ENCODE results near the gene ZMIZ1. TPM values are rescaled to one million over a fixed set of nuclear protein-coding genes. Genes with fewer than 3 reads are reported as not detected.

Gene ZMIZ1
- total RNA-seq, 2 experiments from 2014 or later = 38.3 to 41.6 TPM

DNA sequence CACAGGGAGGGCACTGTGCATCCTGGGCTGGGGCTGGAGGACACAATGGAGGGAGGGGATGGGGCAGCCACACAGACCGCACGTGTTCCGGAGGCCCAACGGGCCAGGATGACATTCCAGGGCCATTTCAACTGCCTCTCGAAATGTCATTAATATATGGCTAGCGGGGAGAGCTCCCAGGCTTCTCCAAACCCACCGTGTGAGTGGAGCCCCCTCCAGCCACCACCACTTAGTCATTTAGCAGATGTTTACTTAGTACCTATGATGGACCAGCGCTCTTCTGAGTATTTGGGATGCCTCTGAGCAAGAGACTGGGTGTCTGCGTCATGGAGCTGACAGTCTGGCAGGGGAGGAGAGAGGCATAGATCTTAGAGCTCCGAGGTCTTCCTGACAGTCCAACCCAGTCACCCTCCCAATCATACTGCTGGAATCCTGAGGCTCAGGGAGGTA lies 107.3 kb downstream of the ZMIZ1 start:
- ChIA-PET POLR2A (no interaction called here), CTCF (interaction anchor here (0.5 to 2.7 kb wide), 2 partner anchors 19 to 1146 kb away, joined by 3 to 9 read pairs; no protein-coding TSS in a partner anchor)

DNA sequence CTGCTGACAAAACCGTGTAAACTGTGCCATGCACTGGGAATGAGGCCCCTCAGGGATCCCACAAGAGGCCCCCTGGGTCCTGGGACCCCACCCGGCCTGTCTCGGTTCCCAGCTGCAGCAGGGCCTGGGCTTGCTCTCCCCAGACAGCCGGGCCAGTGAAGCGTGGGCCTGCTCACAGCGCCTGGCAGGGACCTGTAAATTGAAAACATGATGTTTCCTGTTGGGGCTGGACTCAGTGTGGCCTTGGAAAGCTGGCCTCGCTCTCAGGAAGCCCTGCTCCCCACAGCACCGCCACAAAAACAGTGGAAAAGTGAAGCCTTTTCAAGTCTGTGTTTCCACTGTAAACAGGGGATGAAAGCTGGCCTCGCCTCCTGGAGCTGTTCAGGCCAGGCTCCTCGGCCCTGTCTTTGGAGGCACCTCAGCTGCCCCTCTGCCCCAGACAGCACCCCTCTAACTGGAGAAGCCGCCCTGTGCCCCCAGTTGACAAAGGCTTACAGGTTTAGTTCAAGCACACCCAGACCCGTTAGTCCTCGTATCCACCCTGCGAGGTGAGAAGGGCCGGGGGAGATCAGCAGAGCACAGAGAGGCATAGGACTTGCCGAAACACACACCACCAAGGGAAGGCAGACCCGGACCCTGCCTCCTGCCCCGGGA lies 108.3 kb downstream of the ZMIZ1 start:
- POLR2A ChIA-PET = no interaction called here

DNA sequence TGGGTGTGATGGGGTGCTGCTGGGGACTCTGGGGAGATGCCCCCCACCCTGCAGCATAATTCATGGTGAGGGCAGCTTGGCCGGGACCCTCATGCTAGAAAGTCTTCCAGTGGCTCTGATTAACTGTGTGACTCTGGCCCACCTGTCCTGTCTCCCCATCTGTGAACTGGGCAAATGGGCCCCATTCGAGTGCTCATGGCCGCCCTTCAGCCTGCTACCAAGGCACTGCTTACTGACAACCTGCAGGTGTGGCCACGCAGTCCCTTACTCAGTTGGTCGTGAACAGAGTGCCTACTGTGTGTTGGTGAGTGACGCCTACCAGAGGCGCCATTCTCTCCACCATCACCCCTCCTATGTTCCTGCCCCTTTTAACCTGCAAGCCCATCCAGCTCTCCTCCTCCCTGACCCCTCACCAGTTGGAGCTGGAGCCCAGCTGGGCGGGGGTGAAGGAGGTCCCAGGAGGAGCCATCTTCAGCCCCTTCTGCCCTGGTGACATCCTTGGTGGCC lies 109.4 kb downstream of the ZMIZ1 start:
- CTCF ChIA-PET = interaction anchor here (2.7 kb wide), 1 partner anchor 17 kb away, joined by 9 read pairs; no protein-coding TSS in a partner anchor
- POLR2A ChIA-PET = no interaction called here

More for the DNA sequence above, 108.3 kb downstream of the ZMIZ1 start:
- CTCF ChIA-PET = interaction anchor here (2.7 kb wide), 1 partner anchor 18 kb away, joined by 9 read pairs; no protein-coding TSS in a partner anchor

DNA sequence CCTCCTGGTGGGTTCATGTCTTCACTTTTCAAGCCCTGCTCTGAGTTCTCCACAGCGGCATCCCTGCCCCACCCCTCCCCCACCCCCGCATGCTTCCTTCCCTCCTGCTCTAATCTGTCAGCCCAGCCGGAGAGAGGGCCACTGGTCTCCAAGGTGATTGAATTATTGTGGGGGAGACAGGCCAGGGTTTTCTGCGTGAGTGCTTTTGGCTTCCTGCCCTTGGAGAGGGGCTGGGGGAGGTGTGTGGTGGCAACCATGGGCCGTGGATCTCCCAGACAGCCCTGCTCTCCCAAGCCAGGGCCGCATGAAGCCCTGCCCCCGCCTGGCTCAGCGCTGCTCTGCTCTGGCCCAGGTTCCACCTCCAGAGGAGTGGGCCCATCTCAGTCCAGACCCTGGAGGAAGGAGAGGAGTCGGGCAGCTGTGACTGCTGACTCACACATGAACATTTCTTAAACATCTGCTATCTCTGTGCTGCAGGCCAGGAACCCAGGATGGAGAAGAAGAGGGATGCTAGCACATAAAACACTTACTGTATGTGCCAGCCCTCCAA lies 109.9 kb downstream of the ZMIZ1 start:
- ChIA-PET POLR2A (no interaction called here), CTCF (no interaction called here)

DNA sequence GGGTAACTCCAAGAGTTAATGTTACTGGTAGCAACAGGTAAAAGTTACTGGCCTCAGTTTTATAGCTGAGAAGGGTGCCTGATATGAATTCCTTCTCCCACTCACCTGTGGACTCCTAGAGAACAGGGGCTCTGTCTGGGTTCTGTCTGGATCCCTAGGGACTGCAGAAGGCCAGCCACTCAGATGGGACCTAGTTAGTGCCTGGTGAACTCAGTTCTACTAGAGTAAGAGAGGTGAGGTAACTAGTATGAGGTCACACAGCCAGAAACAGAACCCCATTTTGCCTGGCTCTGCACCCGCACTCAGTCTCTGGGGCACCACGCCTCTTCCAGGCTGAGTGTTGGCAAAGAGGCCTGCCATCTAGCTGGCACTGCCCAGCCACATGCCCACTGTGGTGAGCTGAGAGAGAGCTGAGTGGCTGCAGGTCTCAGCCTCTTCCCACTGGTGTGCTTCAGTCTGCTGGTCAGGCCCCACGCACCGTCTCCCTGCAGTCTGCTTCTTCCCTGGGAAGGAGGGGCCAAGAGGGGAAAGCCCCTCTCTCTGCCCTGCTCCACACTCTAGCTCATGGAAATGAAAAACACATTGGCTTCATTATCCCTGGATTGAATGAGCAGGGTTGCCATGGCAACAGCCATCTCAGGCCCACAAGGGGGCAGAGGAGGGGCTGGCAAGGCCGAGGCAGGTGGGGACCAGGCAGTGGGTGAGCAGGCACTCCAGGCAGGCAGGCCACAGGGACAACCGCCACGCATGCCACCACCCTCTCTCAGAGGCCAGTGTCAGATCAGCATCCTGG lies 110.6 kb downstream of the ZMIZ1 start:
- POLR2A ChIA-PET = no interaction called here
- CTCF ChIA-PET = no interaction called here

DNA sequence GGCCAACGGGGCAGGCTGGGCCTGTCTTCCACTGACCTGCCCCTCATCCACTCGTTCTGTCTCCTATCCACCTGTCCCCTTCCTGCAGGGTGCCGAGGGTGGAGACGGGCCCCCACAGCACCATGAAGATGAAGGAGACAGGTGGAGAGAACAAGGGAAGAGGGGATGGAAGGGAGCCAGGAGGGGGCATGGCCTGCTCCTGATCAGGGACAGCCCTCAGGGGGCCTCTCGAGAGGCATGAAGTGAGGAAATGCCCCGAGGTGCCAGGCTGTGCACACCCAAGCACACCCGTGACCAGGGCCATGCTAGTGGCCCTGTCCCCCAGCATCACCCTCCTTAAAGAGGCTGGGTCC lies 111.2 kb downstream of the ZMIZ1 start:
- ChIA-PET POLR2A (no interaction called here), CTCF (no interaction called here)

DNA sequence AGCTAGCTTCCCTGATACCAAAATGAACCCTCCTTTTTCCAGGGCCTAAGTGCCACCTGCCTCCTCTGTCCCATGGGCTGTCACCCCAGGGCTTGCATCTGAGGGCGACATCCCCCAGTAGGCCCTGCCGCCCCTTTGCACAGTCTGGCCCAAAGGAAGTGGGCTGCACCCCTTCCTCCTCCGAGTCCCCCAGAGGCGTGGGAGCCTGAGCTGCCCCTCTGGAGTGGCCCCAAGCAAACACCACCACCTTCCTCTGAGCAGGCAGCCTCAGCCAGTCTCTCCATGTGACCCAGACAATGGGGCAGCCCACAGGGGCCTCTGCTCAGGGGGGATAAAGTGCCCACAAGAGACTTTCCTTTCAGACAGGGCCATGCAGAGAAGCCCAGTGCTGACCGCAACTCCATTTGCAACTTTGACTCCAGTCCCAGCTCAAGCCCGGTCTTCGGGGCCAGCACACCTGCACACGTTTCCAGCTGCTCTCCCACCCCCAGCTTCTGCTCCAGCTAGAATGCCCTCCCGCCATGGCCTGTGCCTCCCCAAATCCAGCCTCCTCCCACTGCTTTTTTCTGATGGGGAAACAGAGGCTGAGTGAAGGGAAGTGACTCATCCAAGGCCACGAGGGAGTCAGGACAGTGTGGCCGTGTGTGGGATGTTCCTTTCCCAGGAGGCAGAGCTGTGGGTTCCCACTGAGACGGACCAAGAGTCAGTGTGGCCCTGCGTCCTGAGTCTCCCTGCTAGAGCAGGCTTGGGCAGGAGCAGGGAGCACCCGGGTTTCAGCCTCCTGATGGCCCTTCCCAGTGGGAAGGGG lies 111.9 kb downstream of the ZMIZ1 start:
- CTCF ChIA-PET = no interaction called here
- POLR2A ChIA-PET = no interaction called here

DNA sequence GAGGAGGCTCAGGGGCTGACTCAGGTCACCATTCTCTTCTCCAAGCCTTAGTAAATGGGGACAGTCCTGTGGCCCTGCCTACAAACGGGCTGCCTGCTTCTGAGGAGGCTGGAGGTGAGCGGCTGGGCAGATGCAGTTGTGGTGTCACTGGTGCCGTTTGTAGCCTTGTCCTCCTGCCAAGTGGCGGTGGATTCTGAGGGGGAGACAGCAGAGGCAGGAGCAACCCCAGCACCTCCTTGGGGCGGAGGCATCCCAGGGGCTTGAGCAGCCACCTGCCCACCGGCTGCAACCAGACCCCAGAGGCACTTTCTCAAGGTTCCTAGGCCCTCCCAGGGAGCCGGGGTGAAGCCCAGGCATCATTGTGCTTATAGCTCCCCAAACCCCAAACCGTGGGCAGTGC lies 112.5 kb downstream of the ZMIZ1 start:
- ChIA-PET CTCF (no interaction called here), POLR2A (no interaction called here)

DNA sequence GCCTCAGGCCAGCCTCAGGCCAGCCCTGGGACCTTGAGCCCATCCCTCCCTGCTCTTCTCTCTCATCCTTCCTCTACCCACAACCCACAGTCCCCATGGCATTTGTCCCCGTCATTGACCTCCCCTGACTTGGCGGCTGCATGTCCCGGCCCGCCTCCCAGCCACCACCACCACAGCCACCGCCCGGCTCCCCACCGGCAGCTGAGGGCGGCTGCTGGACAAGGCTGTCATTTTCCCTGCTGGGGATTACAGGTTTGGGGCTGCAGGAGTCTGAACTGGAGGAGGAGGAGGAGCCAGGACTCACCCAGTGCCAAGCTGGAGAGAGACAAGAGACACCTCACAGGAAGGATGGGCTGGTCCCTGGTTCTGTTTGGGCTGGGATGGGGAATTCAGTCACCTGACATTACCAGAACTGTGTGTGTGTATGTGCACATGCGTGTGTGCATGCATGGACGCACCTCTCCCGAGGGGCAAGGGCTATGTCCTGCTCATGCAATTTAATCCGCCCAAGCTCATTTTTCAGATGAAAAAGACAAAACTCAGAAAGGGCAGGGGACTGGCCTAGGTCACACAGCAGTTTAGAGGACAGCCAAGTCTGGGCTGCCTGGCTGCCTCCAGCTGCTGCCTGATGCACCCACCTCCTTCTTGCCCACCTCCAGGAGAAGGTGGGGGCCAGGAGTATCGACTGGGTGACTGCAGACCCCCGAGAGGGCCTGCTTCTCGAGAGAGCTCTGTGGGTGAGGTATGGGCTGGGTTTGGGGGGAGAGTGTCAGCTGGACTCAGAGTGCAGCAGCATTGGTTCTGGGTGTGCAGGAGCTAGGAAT lies 113.1 kb downstream of the ZMIZ1 start:
- ChIA-PET POLR2A (no interaction called here), CTCF (interaction anchor here (2.8 kb wide), 1 partner anchor 13 kb away, joined by 16 read pairs; no protein-coding TSS in a partner anchor)

DNA sequence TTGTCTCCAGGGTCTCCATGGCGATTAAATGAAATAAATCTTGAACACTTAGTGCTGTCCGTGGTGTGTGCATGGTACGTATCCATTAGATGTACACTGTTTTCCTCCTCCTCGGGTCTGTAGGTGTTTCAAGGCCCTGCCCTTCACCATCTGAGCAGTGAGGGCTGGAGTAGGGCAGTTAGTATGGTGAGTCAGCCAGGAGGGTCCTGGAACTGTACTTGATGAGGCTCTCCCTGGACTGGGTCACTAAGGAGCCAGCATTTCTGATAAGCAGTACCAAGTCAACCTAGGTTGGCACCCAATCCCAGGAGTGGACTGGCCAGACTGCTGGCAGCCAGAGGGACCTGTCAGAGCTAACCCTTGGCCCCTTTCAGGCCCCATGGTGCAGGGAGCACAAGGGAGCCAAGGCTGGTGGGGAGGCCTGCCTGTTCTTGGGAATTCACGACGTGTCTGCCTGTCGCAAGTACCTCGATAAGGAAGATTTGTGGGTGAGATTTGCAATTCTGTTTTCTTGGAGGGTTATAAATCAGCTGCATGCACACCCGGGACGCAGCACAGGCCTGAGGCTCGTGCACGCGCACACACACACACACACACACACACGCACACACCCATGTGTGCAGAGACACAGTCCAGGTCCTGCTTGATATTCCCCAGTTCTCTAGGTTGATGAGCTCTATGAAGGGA lies 114.2 kb downstream of the ZMIZ1 start:
- ChIA-PET POLR2A (no interaction called here), CTCF (interaction anchor here (2.8 kb wide), 1 partner anchor 12 kb away, joined by 16 read pairs; no protein-coding TSS in a partner anchor)

DNA sequence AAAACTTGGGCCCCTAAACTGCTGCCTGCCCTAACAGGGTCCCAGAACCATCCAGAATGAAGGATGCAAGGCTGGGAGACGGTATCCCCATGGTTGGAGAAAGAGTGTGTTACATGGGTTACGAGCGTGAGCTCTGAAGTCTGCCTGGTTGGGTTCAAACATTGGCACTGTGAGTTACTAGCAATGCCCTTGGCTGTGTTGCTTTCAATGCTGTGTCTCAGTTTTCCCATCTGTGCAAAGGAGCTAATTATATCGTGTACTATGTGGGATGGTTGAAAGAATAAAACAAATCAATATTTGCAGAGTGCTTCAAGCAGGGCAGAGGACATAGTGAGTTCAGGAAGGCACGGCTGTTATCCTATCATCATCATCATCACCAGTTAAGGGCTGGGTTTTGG lies 114.7 kb downstream of the ZMIZ1 start:
- ChIA-PET CTCF (interaction anchor here (2.8 kb wide), 1 partner anchor 12 kb away, joined by 16 read pairs; no protein-coding TSS in a partner anchor), POLR2A (no interaction called here)

DNA sequence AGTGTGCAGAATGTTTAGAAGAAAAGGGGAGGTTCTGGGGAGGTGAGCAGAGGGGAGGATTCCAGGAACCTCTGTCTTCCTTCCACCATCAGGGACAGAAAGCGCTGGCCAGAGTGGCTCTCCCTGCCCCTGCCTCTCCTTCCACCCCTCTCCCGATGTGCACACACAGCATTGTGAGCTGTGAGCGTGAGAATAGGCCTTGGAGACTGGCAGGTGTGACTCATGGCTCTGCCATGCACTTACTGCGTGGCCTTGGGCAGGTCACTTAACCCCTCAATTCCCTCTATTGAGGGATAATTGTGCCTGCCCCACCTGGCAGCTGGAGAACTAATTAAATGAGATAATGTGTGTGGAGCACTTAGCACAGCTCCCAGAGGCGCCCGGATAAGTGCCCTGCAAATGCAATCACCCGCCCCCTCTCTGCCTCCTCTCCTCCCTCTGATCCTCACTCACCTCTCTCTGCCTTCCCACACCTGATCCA lies 115.4 kb downstream of the ZMIZ1 start:
- ChIA-PET POLR2A (no interaction called here), CTCF (interaction anchor here (2.8 kb wide), 1 partner anchor 11 kb away, joined by 16 read pairs; no protein-coding TSS in a partner anchor)

DNA sequence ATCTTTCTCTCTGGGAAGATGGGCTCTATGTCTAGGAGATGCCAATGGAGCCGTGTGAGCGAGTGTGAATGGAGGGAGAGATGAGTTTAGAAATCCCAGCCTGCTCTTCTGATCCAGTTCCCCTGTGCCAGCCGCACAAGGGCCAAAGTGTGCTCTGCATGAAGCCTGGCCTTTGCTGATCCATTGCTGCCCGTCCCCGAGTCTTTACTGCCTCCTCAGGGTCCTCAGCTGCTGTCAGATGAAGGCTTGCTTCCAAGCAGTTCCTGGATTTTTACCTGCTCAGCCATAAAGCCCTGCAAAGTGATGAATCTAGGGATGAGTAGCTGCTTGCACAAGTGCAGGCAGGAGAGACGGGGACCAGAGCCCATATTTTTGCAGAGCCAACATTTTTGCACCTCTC lies 115.9 kb downstream of the ZMIZ1 start:
- CTCF ChIA-PET = interaction anchor here (2.8 kb wide), 1 partner anchor 11 kb away, joined by 16 read pairs; no protein-coding TSS in a partner anchor

DNA sequence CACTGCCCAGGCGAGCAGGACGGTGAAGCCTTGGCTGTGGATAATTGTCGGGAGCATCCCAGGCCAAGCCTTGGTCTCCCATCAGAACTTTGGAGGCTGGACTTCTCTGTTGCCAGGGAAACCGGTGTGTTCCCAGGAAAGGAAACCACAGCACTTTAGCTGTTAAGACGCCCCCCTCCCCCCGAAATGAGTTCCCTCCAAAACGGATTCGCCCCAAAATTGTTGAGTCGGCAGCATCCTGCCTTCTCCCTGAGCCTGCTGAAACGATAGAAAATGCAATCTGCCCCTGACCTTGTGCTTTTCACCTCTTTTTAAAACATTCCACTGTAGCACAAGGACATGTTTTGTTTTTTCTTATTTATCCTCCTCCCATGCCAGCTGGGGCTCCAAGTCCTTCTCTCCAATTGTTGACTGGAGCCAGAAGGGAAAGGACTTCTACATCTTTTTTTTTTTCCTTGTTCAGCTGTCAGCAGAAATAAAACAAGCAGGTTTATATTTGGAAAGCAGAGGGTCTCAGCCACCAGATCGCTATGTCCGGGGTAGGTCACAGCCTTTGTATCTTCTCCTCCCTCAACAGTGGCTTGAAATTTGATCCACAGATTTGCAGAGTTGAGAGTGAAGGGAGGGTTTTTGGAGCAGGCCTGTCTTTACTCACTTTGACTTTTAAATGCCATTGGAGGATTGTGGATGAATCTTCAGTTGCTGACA lies 116.5 kb downstream of the ZMIZ1 start:
- CTCF ChIA-PET = interaction anchor here (2.8 kb wide), 1 partner anchor 10 kb away, joined by 16 read pairs; no protein-coding TSS in a partner anchor

More for the DNA sequence above, 115.9 kb downstream of the ZMIZ1 start:
- POLR2A ChIA-PET = no interaction called here

DNA sequence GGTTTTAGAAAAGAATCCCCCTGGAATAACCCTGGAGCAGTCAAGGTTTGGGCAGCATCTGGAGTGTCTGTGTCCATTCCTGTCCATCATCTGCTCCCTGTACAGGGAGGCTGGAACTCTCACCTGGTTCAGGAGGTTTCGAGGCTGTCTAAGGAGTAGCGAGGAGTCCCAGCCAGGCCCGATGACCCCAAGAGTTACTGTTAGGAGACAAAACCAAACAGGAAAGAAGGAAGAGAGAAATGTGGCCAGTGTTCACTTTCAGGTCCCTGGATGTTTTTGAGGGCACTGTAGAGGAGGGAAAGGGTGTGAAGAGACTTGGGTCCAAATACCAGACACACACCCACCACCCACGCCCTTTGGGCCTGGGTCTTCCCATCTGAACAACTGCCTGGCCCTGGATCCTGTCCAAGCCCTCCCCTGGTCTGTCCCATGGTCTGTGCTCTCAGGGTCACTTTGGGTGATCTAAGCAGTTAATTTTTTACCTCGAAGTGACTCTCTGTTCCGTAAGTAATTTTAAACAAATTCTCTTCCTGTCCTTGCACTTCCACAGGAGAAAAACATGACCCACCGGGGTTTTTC lies 117.1 kb downstream of the ZMIZ1 start:
- POLR2A ChIA-PET = no interaction called here
- CTCF ChIA-PET = interaction anchor here (2.2 kb wide), 1 partner anchor 9 kb away, joined by 9 read pairs; no protein-coding TSS in a partner anchor

More for the DNA sequence above, 116.5 kb downstream of the ZMIZ1 start:
- POLR2A ChIA-PET = no interaction called here

DNA sequence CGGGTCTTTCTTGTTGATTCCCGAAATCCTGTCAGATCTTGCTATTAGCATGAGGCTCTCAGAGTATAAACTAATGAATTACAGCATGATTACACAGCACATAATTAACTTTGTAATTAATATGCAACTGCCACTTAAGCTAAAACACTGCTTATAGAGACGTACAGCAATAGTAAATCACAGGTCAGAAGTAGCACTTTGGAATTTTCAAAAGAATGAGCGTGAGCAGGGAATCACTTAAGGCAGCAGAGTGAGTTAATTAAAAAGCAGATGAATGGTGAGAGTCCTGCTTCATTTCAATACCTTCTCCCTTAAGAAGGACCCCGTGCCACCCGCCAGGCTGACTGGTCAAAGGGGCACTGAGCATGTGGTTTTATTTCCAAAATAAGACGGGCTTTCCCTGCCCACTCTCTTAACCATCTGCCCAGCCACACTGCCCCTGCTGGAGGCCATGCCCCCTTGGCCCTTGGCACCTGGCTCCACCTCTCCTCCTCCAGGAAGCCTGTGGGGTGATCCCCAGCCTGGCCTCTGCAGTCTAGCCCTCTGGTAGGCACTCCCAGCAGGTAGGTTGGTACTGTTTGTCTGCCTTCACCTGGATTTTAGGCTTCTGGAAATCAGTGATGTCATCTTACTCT lies 117.8 kb downstream of the ZMIZ1 start:
- ChIA-PET POLR2A (no interaction called here), CTCF (interaction anchor here (2.2 kb wide), 1 partner anchor 9 kb away, joined by 9 read pairs; no protein-coding TSS in a partner anchor)
